Measurements from ENCODE around the gene PARD3B.

GRCh38 chr2:205091411-205091810 lies 546.1 kb downstream of the PARD3B start:
- TF ChIP-seq CTCF (IDR thresholded peaks at IDR 0.05) (no peak), POLR2A (IDR thresholded peaks at IDR 0.05) (no peak)
